Urothelium cell line (cell line): ENCODE results near the gene NACC2.
"Not testable (repeated sequence)": the region's sequence is repeated elsewhere in the genome, so short reads cannot be mapped to it uniquely, and the experiment has no call there.

Experiments used
- DNase-seq: peaks from one replicate; pipeline ENCODE4 v3.0.0; 2011; ENCODE audit warnings: low spot score, mixed read lengths
- FAIRE-seq: peaks from 2 replicates; lab custom pipeline; 2011; peaks lifted over from hg19 to GRCh38; lab: Jason Lieb, UNC

NACC2 gene

GRCh38 chr9:136082496-136083361 lies 12.4 kb downstream of the NACC2 start:
- no peak for FAIRE-seq

DNA sequence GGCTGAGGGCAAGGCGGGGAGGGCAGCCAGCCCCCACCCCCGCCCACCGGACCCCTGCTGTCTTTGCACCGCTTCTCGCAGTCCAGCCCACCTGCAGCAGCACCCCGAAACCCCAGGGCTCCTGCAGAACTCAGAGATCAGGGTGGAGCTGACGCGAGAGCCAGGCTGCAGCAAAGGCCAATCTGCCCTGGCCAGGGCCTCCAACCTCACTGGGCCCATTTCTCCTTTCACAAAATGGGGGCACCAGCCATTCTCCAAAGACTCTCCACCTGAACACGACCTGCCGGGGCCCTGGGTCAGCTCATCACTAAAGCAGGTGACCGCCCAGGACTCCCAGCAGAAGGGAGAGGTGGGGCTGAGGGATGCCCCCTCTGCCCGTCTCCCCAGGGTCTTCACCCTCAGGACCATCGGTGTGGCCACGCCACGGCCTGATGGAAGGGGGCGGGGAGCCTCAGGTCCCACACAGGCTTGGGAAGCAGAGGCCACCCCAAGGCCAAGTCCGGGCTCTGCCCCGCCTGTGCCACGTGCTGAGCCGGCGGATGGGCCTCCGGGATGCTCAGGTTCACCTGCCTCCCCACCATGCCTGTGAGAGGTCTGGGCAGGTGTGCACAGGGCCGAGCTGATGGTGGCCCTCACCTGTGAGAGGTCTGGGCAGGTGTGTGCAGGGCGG lies 13.1 kb downstream of the NACC2 start:
- no peak for DNase-seq
- FAIRE-seq, result no peak

More at GRCh38 chr9:136082496-136083361, 12.4 kb downstream of the NACC2 start:
- DNase-seq, result no peak

- FAIRE-seq, result no peak
- DNase-seq, result no peak
These were observed 13.8 kb downstream of the NACC2 start for GRCh38 chr9:136081113-136081825.

DNA sequence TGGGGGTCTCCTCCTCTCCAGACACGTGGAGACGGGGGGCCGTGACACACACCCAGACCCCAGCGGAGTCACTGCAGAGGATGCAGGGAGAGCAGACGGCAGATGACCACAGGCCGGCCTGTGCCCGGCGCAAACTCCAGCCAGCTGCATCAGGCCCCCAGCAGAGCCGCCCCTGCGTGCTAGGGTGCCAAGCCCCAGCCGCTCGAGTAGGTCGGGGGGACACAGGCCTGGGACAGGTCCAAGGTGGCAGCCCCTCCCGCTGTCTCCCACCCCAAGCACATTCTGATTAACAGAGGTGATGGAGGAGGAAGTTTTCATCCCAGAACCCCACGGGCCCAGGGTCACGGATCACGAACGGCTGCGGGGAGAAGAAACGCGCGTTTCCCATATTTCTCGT lies 14.4 kb downstream of the NACC2 start:
- DNase-seq, result no peak

DNA sequence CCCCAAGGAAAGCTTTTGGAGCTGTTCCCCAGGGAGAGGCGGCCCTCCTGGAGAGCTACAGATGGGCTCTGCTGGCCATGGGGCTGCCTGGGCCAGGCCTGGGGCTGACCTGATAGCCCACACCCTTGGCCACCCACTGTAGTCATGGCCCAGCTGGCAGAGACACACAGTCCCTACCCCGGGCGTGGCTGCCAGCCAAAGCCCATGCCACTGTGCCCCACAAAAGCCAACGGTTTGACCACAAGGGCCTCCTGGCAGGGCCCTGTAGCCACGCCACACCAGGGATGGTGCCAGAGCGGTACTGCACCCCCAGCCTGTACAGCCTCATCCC lies 15.2 kb downstream of the NACC2 start:
- no peak for DNase-seq
- FAIRE-seq, result no peak

More for the DNA sequence above, 14.4 kb downstream of the NACC2 start:
- no peak for FAIRE-seq

- FAIRE-seq (no peak), DNase-seq (no peak)
These were observed 15.7 kb downstream of the NACC2 start for GRCh38 chr9:136079211-136079915.

- FAIRE-seq (no peak), DNase-seq (no peak)
These were observed 16.5 kb downstream of the NACC2 start for GRCh38 chr9:136078498-136079011.

- DNase-seq (no peak), FAIRE-seq (no peak)
These were observed 17.1 kb downstream of the NACC2 start for GRCh38 chr9:136078024-136078423.

GRCh38 chr9:136077491-136077890 lies 17.6 kb downstream of the NACC2 start:
- FAIRE-seq (no peak), DNase-seq (no peak)

- DNase-seq, result no peak
- FAIRE-seq, result no peak
These were observed 19.0 kb downstream of the NACC2 start for GRCh38 chr9:136075881-136076678.

DNA sequence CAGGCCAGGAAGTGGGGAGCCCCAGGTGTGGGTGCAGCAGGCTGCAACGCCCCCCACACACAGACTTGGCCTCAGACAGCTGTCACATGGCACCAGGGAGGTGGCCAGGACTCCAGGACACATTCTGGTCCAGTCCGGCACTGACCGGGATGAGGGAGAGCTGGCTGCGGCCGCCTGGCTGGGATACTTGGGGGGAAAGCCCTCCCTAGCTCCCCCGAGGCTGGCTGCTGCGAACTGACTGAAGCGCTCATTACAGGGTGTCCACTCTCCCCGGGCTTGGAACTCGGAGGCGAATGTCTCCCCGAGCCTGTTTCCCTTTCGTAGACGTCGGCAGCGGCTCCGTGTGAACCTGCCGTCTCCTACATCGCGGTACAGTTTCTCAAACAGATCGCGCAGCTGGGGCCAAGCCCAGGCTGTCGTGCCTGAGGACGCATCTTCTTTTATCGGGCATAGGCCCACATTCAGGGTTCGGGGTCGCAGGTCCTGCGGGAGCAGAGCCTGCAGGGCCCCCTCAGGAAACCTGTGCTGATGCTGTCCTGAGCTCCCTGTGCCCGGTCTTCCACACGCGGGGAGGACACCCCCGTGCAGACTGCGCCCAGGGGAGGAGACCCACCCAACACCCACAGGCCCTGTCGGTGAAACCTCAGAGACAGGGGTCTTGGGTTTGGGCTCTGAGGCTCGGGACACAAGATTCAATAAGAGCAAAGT lies 19.8 kb downstream of the NACC2 start:
- no peak for DNase-seq
- FAIRE-seq, result no peak

- DNase-seq (no peak), FAIRE-seq (no peak)
These were observed 20.4 kb downstream of the NACC2 start for GRCh38 chr9:136074706-136075105.

DNA sequence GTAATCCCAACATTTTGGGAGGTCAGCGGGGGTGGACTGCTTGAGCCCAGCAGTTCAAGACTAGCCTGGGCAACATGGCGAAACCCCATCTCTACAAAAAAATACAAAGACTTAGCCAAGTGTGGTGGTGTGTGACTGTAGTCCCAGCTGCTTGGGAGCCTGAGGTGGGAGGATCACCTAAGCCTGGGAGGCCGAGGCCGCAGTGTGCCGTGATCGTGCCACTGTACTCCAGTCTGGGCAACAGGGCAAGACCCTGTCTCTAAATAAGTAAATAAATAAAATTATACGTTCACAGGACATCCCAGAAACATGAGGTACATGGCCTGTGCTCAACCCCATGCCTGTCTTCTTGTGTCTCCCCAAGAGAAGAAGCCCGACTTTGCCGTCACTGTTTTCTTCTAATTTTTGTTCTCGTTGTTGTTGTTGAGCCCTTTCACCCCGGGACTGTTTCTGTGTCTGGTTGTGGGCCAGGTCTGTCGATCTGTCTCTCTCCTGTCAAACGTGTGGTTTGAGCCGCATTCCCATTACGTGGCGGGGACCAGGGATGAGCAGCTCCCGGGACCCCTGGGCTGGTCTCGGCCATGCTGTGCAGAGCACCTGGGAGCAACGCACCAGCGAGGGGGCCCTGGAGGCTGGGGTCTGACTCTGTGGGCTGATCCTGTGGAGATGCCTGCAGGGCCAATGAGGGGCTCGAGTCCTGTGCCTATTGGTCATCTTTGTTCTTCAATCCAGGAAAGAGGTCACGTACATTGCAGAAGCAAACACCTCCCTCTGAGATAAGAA lies 32.2 kb downstream of the NACC2 start:
- no peak for DNase-seq
- FAIRE-seq, result no peak

DNA sequence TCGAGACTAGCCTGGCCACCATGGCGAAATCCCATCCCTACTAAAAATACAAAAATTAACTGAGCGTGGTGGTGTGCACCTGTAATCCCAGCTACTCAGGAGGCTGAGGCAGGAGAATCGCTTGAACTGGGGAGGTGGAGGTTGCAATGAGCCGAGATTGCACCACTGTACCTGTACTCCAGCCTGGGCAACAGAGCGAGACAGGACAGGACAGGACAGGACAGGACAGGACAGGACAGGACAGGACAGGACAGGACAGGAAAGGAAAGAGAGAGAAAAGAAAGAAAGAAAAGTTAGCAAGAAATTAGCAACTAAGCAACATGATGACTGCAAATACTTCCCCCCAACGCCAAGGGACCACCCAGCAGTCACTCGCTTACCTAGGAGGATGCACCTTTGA lies 33.2 kb downstream of the NACC2 start:
- FAIRE-seq, DNase-seq: not testable (repeated sequence)

DNA sequence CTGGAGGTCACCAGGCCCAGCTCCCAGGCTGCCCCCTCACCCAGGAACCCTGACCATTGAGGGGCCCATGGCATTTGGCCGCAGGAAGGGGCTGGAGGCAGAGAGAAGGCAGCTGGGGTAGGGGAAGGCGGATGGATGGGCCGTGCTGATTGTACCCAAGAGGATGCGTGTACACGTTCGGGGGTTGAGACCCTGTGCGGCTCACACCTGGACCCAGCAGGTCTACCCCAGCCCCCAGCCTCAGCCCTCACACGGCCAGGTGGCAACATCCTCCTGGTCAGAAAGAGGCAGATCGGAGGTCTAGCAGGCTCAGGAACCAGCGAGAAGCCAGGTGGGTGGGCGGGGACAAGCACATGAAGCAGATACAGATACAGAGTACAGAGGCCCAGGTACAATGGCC lies 33.7 kb downstream of the NACC2 start:
- no peak for DNase-seq
- FAIRE-seq, result no peak

DNA sequence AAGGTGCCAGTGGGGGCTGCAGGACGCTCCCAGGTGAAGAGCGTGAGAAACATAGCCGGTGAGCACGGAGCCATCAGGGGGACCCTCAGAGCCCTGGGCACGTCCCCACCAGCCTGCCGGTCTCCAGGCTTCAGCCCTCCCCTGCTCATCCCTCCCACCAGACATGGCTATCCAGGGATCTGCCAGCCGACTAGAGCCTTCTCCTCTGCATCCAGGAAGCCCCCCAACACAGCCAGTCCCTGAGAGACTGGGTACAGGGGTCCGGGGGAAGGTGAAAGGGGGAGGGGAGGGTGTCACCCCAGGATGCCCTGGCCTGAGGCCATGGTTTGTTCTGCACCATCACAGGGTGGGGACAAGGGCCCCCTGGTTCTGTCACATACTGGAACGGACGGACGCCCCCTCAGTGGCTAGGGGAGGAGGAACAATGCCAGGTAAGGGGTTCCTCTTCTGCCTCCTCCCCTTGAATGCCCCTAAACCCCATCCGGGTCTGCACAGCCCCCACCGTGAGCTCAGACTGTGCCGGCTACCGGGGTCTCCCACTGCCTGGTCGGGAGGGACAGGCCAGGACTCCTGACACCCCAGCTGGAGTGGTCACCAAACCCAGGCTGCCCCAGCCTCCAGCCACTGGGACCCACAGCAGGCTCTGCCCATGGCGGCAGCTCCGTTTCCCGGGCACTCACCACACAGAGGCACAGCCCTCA lies 34.3 kb downstream of the NACC2 start:
- no peak for FAIRE-seq
- no peak for DNase-seq

DNA sequence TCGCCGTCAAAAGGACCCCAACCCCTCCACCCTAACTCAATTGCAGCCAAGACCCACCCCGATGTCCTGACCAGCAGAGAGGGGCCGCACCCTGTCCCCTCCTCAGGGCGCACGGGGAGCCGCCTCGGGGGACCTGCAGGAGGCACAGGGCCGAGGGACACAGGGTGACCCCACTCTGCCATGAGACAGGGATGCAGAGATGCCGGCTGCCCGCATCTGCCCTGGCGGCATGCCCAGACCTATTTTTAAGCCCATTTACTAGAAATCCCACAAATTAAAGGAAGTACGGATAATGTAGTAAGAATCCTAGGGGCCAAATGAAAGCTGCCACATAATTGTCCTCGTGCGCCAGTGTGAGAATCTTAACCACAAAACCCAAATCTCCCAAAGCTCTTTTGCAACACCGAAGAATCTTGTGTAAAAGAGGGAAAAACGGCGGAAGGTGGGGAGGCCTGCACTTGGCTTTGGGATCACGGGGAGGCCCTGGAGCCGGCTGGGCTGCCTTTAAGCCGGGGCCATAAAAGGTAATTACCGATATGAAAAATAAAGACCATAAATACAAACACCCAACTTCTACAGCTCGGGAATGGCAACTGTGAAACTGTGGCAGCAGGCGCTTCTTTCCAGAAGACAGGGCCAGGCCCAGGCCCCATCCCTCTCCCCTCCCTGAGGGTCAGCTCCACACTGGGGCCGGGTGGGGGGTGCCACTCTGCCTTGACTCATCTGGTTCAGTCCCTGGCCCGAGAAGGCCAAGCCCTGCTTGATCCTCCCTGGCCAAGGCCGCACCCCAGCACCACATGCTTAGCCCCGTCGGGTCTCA lies 35.0 kb downstream of the NACC2 start:
- FAIRE-seq (no peak), DNase-seq (no peak)
